ENCODE data around the gene CYP51A1.
"Not testable (repeated sequence)": the region's sequence is repeated elsewhere in the genome, so short reads cannot be mapped to it uniquely, and the experiment has no call there.

The CYP51A1 gene

GRCh38 chr7:92121681-92122080 lies 12.6 kb downstream of the CYP51A1 start:
- no peak for DNase-seq

GRCh38 chr7:92119213-92119759 lies 15.0 kb downstream of the CYP51A1 start:
- no peak for DNase-seq

- no peak for DNase-seq
Observed at GRCh38 chr7:92116949-92117348, 17.3 kb downstream of the CYP51A1 start.

- DNase-seq = no peak
Observed at GRCh38 chr7:92115821-92116220, 18.5 kb downstream of the CYP51A1 start.

GRCh38 chr7:92110857-92111256 lies 23.4 kb downstream of the CYP51A1 start:
- no peak for DNase-seq

- DNase-seq = no peak
Observed at GRCh38 chr7:92108821-92109220, 25.5 kb downstream of the CYP51A1 start.

GRCh38 chr7:92102862-92103261 lies 31.4 kb downstream of the CYP51A1 start:
- not testable (repeated sequence) for DNase-seq

GRCh38 chr7:92100534-92100933 lies 33.7 kb downstream of the CYP51A1 start:
- no peak for DNase-seq

GRCh38 chr7:92095380-92095779 lies 38.9 kb downstream of the CYP51A1 start:
- DNase-seq = no peak

GRCh38 chr7:92092210-92092609 lies 42.1 kb downstream of the CYP51A1 start:
- no peak for DNase-seq

GRCh38 chr7:92088266-92088665 lies 46.0 kb downstream of the CYP51A1 start:
- no peak for DNase-seq

- not testable (repeated sequence) for DNase-seq
Observed at GRCh38 chr7:92083922-92084321, 50.4 kb downstream of the CYP51A1 start.

- DNase-seq = no peak
Observed at GRCh38 chr7:92076509-92076908, 57.8 kb downstream of the CYP51A1 start.

- no peak for DNase-seq
Observed at GRCh38 chr7:92075455-92076158, 58.7 kb downstream of the CYP51A1 start.

GRCh38 chr7:92072708-92073107 lies 61.6 kb downstream of the CYP51A1 start:
- no peak for DNase-seq

GRCh38 chr7:92072121-92072520 lies 62.2 kb downstream of the CYP51A1 start:
- no peak for DNase-seq

- no peak for DNase-seq
Observed at GRCh38 chr7:92071032-92071431, 63.2 kb downstream of the CYP51A1 start.

GRCh38 chr7:92064438-92065029 lies 69.7 kb downstream of the CYP51A1 start:
- no peak for DNase-seq

Measured in stimulated activated CD4-positive, alpha-beta T cell treated with anti-CD3 and anti-CD28 coated beads, Interleukin-2, amount 100 ng/mL, for 24 hours (primary cell).